ENCODE results near the gene MYD88. TPM values are rescaled to one million over a fixed set of nuclear protein-coding genes. Genes with fewer than 3 reads are reported as not detected.

The MYD88 gene
- total and polyA plus RNA-seq, 9 of the 15 experiments (the other 6 are each of a cell fraction or from before 2014, with no cell fraction given), result 3.2 to 47.3 (median 27.6) TPM

DNA sequence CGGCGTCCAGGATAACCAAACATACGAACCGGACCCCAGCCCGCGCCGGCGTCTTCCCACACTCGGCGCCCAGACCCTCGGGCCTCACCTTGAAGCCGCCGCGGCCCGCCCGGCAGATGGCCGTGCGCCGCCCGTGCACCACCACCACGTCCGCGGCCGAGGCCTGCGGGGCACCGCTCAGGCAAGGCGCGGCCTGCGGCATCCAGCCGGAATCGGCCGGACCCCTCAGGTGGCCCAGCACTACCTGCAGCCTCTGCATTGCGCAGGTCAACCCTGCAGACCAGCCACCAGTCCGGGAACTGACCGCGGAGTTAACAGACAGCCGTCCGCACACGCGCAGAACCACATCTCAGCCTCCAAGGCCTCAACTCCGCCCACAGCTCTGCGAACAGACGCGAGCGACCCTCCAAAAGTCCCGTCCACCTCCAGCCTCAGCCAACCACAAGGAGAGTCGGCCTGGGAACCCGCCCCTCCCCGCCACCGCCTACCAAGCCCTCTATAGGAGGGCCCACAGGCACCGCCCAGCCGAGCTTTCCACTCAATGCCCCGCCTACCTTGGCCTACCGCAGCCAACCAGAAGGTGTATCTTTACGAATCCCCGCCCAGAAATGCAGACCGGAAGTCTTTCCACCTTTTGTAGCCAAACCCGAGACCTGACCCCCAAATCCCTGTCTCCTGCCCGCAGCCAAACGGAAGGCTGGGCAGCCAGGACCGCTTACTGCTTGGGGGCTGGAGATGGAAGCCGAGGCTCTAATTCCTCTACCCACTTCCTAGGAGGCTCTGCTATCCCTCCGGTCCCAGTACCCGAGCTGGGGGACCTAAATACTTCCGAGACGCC is 1.5 kb upstream of the MYD88 start, which contains the start of gene ACAA1 (continued):
- TF ChIP-seq, protein P1, sequence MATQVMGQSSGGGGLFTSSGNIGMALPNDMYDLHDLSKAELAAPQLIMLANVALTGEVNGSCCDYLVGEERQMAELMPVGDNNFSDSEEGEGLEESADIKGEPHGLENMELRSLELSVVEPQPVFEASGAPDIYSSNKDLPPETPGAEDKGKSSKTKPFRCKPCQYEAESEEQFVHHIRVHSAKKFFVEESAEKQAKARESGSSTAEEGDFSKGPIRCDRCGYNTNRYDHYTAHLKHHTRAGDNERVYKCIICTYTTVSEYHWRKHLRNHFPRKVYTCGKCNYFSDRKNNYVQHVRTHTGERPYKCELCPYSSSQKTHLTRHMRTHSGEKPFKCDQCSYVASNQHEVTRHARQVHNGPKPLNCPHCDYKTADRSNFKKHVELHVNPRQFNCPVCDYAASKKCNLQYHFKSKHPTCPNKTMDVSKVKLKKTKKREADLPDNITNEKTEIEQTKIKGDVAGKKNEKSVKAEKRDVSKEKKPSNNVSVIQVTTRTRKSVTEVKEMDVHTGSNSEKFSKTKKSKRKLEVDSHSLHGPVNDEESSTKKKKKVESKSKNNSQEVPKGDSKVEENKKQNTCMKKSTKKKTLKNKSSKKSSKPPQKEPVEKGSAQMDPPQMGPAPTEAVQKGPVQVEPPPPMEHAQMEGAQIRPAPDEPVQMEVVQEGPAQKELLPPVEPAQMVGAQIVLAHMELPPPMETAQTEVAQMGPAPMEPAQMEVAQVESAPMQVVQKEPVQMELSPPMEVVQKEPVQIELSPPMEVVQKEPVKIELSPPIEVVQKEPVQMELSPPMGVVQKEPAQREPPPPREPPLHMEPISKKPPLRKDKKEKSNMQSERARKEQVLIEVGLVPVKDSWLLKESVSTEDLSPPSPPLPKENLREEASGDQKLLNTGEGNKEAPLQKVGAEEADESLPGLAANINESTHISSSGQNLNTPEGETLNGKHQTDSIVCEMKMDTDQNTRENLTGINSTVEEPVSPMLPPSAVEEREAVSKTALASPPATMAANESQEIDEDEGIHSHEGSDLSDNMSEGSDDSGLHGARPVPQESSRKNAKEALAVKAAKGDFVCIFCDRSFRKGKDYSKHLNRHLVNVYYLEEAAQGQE (IDR thresholded peaks at IDR 0.05; ENCODE audit: borderline replicate concordance), result peak; percentile 56
- TF ChIP-seq, protein P1 (CRISPR knock-in tag; IDR thresholded peaks at IDR 0.05; ENCODE audit: low read depth), result peak; percentile 71
- TF ChIP-seq, protein P2, sequence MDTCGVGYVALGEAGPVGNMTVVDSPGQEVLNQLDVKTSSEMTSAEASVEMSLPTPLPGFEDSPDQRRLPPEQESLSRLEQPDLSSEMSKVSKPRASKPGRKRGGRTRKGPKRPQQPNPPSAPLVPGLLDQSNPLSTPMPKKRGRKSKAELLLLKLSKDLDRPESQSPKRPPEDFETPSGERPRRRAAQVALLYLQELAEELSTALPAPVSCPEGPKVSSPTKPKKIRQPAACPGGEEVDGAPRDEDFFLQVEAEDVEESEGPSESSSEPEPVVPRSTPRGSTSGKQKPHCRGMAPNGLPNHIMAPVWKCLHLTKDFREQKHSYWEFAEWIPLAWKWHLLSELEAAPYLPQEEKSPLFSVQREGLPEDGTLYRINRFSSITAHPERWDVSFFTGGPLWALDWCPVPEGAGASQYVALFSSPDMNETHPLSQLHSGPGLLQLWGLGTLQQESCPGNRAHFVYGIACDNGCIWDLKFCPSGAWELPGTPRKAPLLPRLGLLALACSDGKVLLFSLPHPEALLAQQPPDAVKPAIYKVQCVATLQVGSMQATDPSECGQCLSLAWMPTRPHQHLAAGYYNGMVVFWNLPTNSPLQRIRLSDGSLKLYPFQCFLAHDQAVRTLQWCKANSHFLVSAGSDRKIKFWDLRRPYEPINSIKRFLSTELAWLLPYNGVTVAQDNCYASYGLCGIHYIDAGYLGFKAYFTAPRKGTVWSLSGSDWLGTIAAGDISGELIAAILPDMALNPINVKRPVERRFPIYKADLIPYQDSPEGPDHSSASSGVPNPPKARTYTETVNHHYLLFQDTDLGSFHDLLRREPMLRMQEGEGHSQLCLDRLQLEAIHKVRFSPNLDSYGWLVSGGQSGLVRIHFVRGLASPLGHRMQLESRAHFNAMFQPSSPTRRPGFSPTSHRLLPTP (IDR thresholded peaks at IDR 0.05; ENCODE audit: borderline replicate concordance, extremely low read depth, insufficient read length), result no peak
- no peak for TF ChIP-seq NCOA4 (IDR thresholded peaks at IDR 0.05; ENCODE audit: partially characterized antibody)
- TF ChIP-seq KDM4B (IDR thresholded peaks at IDR 0.05; ENCODE audit: borderline replicate concordance in 2 of 2, low read depth in 1 of 2), result no peak
- TF ChIP-seq, protein P3, sequence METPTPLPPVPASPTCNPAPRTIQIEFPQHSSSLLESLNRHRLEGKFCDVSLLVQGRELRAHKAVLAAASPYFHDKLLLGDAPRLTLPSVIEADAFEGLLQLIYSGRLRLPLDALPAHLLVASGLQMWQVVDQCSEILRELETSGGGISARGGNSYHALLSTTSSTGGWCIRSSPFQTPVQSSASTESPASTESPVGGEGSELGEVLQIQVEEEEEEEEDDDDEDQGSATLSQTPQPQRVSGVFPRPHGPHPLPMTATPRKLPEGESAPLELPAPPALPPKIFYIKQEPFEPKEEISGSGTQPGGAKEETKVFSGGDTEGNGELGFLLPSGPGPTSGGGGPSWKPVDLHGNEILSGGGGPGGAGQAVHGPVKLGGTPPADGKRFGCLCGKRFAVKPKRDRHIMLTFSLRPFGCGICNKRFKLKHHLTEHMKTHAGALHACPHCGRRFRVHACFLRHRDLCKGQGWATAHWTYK (CRISPR knock-in tag; IDR thresholded peaks at IDR 0.05), result 0 out of 2 replicates have a peak, but pooled peaks have one; percentile 63
- no peak for TF ChIP-seq NCOA2 (IDR thresholded peaks at IDR 0.05; ENCODE audit: partially characterized antibody in 2 of 2)
- TF ChIP-seq, protein P4, sequence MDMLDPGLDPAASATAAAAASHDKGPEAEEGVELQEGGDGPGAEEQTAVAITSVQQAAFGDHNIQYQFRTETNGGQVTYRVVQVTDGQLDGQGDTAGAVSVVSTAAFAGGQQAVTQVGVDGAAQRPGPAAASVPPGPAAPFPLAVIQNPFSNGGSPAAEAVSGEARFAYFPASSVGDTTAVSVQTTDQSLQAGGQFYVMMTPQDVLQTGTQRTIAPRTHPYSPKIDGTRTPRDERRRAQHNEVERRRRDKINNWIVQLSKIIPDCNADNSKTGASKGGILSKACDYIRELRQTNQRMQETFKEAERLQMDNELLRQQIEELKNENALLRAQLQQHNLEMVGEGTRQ (CRISPR knock-in tag; IDR thresholded peaks at IDR 0.05), result no peak
- TF ChIP-seq, protein P5, sequence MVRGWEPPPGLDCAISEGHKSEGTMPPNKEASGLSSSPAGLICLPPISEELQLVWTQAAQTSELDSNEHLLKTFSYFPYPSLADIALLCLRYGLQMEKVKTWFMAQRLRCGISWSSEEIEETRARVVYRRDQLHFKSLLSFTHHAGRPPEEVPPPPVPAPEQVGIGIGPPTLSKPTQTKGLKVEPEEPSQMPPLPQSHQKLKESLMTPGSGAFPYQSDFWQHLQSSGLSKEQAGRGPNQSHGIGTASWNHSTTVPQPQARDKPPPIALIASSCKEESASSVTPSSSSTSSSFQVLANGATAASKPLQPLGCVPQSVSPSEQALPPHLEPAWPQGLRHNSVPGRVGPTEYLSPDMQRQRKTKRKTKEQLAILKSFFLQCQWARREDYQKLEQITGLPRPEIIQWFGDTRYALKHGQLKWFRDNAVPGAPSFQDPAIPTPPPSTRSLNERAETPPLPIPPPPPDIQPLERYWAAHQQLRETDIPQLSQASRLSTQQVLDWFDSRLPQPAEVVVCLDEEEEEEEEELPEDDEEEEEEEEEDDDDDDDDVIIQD (CRISPR knock-in tag; IDR thresholded peaks at IDR 0.05), result peak; percentile 5; the same call in 1 of the 2 replicates
- peak; percentile 99 for TF ChIP-seq HDGF (IDR thresholded peaks at IDR 0.05)
